ENCODE measurements around the gene ZNF182.
"Not testable (repeated sequence)": the region's sequence is repeated elsewhere in the genome, so short reads cannot be mapped to it uniquely, and the experiment has no call there.

GRCh38 chrX:48016583-48017310 is 13.0 kb upstream of the ZNF182 start:
- TF ChIP-seq EZH2 (IDR thresholded peaks at IDR 0.05; ENCODE audit: insufficient read depth, poor library complexity, severe bottlenecking); EZH2phosphoT487 (IDR thresholded peaks at IDR 0.05; ENCODE audit: insufficient read depth, low read depth): not testable (repeated sequence)
